Uterus (tissue), 2 donors: ENCODE results near the gene BIVM.

Experiments used
- CTCF ChIP-seq, 4 experiments: fragments of 200-600 bp in 2 of 4; fragments of 450-650 bp in 2 of 4; sonication (generic) in 2 of 4; IDR thresholded peaks; one replicate each; pipeline ENCODE4 v1.5.1; 2016 to 2019; ENCODE audit warnings: antibody characterized with exemption in 4 of 4, mild to moderate bottlenecking in 2 of 4, moderate library complexity in 1 of 4
- POLR2A ChIP-seq, 2 donors: fragments of 450-650 bp; IDR thresholded peaks; one replicate each; pipeline ENCODE4 v1.6.1; 2016; ENCODE audit warnings: antibody characterized with exemption in 2 of 2, mild to moderate bottlenecking in 1 of 2, moderate library complexity in 1 of 2

GRCh38 chr13:102817241-102817640, 18.3 kb downstream of the BIVM start:
- TF ChIP-seq CTCF (IDR thresholded peaks at IDR 0.05) (no peak), POLR2A (IDR thresholded peaks at IDR 0.05) (no peak)
